ENCODE measurements around the gene TMEM126B.

Gene TMEM126B

DNA sequence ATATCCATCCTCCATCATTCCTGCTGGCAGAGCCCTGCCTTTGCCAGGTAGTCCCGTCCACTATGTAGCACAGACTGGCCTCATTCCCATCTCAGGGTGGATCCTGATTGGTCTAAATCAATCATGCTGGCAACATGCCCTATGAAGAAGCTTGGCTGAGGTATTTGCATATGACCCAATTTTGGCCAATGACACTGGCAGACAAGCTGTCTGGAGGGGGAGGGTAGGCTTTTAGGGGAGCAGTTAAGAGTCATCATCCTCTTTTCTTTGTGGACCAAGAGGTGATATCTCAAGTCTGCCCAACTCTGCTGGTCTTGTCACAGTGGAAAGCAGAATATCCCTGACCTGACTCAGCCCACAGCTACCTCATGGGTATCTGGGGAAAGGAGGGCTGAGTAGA lies 52.5 kb downstream of the TMEM126B start:
- Histone ChIP-seq H3K79me2 (ENCODE audit: insufficient read depth, low read length) (no peaks in the 10 kb centered on the region), H3K9ac (ENCODE audit: low read depth, low read length, poor library complexity, severe bottlenecking) (no peak overlapping the region), H3K4me2 (ENCODE audit: low read depth, low read length, poor library complexity, severe bottlenecking) (no peak overlapping the region), H3K4me3 (ENCODE audit: low read length, poor library complexity, severe bottlenecking) (no peak overlapping the region), H3K9me2 (replicated peaks; ENCODE audit: low read depth, low read length) (no peaks in the 10 kb centered on the region), H3K9me3 (ENCODE audit: insufficient read depth, low read depth, low read length) (no peaks in the 10 kb centered on the region), H3K4me1 (ENCODE audit: insufficient read depth, low read length, poor library complexity, severe bottlenecking) (no peaks in the 10 kb centered on the region), H3K36me3 (ENCODE audit: insufficient read depth, low read length) (no peaks in the 10 kb centered on the region), H4K20me1 (ENCODE audit: insufficient read depth, low read length, poor library complexity, severe bottlenecking) (no peaks in the 10 kb centered on the region), H3F3A (ENCODE audit: low read depth) (no peaks in the 10 kb centered on the region), H3K27me3 (ENCODE audit: insufficient read depth, low read length, poor library complexity, severe bottlenecking) (peaks cover 11% of the 10 kb centered on the region), H2AFZ (ENCODE audit: low read length) (no peak overlapping the region)
- TF ChIP-seq, protein P1, sequence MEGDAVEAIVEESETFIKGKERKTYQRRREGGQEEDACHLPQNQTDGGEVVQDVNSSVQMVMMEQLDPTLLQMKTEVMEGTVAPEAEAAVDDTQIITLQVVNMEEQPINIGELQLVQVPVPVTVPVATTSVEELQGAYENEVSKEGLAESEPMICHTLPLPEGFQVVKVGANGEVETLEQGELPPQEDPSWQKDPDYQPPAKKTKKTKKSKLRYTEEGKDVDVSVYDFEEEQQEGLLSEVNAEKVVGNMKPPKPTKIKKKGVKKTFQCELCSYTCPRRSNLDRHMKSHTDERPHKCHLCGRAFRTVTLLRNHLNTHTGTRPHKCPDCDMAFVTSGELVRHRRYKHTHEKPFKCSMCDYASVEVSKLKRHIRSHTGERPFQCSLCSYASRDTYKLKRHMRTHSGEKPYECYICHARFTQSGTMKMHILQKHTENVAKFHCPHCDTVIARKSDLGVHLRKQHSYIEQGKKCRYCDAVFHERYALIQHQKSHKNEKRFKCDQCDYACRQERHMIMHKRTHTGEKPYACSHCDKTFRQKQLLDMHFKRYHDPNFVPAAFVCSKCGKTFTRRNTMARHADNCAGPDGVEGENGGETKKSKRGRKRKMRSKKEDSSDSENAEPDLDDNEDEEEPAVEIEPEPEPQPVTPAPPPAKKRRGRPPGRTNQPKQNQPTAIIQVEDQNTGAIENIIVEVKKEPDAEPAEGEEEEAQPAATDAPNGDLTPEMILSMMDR (conservative IDR thresholded peaks at IDR 0.05; ENCODE audit: low read length): no peak
- no peak for TF ChIP-seq EZH2phosphoT487 (IDR thresholded peaks at IDR 0.05; ENCODE audit: borderline replicate concordance)

DNA sequence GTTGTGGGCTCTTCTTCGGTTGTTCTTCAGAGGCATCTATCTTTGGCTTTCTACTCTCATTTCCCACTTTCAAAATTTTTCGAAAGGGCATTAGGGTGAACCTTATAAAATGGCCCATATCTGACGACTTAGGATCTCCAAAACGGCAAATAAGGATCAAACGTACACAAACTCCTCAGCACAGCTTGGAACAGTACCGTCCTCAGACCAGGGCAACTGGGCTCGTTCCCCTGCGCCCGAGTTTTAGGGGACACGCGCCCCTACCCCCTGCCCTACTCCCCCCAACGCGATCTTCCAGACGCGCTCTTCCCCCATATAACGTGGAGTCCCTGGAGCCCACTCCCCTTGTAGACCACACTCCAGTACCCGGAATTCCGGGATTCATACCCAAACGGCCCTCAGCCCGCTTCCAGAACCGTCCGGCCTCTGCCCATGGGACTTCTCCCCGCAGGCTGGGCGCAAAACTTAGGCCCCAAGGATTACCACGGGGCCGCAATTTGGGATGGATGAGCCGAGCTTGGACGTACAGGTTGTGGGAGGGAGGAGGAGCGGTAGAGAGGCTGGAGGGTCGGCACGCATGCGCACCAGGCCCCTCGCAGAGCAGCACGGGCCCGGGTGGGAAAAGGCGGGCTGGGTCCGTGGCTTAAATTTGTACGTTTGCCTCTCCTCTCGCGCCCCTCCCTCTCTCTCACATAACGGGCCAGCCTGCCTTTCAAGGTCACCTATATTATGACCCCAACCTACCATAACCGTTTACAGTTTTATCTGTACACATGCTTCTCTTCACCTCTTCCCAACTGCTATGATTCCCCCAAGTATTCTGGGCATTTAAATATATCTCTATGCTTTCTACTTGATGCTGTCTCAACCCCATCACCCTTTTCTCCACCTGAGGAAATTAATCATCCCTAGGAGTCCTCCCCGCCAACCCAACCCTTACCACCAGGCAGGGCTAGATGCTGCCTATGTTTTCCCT lies 54.2 kb downstream of the TMEM126B start:
- no peak overlapping the region for H3K4me2 ChIP-seq (ENCODE audit: low read depth, low read length, poor library complexity, severe bottlenecking)

DNA sequence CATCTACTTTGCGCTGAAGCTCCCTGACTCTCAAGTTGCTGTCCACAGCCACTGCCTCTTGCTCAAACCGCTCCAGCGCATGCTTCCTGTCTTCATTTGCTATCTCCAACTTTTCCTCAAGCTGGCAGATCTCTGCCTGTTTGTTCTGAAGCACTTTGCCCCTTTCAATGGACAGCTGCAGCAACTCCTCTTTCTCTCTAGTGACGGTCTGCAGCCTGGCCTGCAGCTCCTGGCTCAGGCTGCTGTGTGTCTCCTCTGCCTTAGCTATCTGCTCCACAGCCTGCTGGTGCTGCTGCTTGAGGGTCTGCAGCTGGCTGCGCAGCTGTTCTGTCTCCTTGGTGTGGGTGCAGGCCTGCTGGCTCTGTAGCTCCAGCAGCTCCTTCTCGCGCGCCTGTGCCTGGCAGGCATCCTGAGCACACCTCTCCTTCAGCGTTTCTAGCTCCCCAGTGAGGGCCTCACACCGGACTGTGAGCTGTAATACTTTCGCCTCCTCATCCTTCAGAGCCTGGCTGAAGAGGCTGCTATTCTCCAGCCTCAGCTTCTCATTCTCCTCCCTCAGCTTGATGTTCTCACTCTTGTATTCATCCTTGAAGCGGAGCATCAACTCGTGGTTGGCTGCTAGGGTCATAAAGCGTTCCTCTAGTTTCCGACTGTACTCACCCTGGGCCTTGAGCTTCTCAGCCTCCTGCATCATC lies 56.9 kb downstream of the TMEM126B start:
- TF ChIP-seq EZH2phosphoT487 (IDR thresholded peaks at IDR 0.05; ENCODE audit: borderline replicate concordance): no peak
- TF ChIP-seq, protein P1 (conservative IDR thresholded peaks at IDR 0.05; ENCODE audit: low read length): no peak
- Histone ChIP-seq H3F3A (ENCODE audit: low read depth) (no peaks in the 10 kb centered on the region), H3K9me2 (replicated peaks; ENCODE audit: low read depth, low read length) (no peaks in the 10 kb centered on the region), H2AFZ (ENCODE audit: low read length) (0 out of 2 replicates have a peak overlapping the region, but pooled peaks have one; percentile 38), H4K20me1 (ENCODE audit: insufficient read depth, low read length, poor library complexity, severe bottlenecking) (no peaks in the 10 kb centered on the region), H3K4me2 (ENCODE audit: low read depth, low read length, poor library complexity, severe bottlenecking) (no peak overlapping the region), H3K9me3 (ENCODE audit: insufficient read depth, low read depth, low read length) (no peaks in the 10 kb centered on the region), H3K79me2 (ENCODE audit: insufficient read depth, low read length) (no peaks in the 10 kb centered on the region), H3K36me3 (ENCODE audit: insufficient read depth, low read length) (no peaks in the 10 kb centered on the region), H3K4me1 (ENCODE audit: insufficient read depth, low read length, poor library complexity, severe bottlenecking) (no peaks in the 10 kb centered on the region), H3K4me3 (ENCODE audit: low read length, poor library complexity, severe bottlenecking) (no peak overlapping the region), H3K9ac (ENCODE audit: low read depth, low read length, poor library complexity, severe bottlenecking) (no peak overlapping the region), H3K27me3 (ENCODE audit: insufficient read depth, low read length, poor library complexity, severe bottlenecking) (peaks cover 4% of the 10 kb centered on the region)

More for the DNA sequence above, 54.2 kb downstream of the TMEM126B start:
- no peaks in the 10 kb centered on the region for H3F3A ChIP-seq (ENCODE audit: low read depth)
- no peaks in the 10 kb centered on the region for H3K79me2 ChIP-seq (ENCODE audit: insufficient read depth, low read length)
- no peaks in the 10 kb centered on the region for H3K4me1 ChIP-seq (ENCODE audit: insufficient read depth, low read length, poor library complexity, severe bottlenecking)
- peaks cover 11% of the 10 kb centered on the region for H3K27me3 ChIP-seq (ENCODE audit: insufficient read depth, low read length, poor library complexity, severe bottlenecking)
- TF ChIP-seq, protein P1 (conservative IDR thresholded peaks at IDR 0.05; ENCODE audit: low read length): no peak
- TF ChIP-seq EZH2phosphoT487 (IDR thresholded peaks at IDR 0.05; ENCODE audit: borderline replicate concordance): no peak
- no peaks in the 10 kb centered on the region for H4K20me1 ChIP-seq (ENCODE audit: insufficient read depth, low read length, poor library complexity, severe bottlenecking)
- H3K9me2 ChIP-seq (replicated peaks; ENCODE audit: low read depth, low read length): no peaks in the 10 kb centered on the region
- H3K9ac ChIP-seq (ENCODE audit: low read depth, low read length, poor library complexity, severe bottlenecking): no peak overlapping the region
- H3K36me3 ChIP-seq (ENCODE audit: insufficient read depth, low read length): no peaks in the 10 kb centered on the region
- H3K9me3 ChIP-seq (ENCODE audit: insufficient read depth, low read depth, low read length): no peaks in the 10 kb centered on the region
- no peak overlapping the region for H2AFZ ChIP-seq (ENCODE audit: low read length)
- H3K4me3 ChIP-seq (ENCODE audit: low read length, poor library complexity, severe bottlenecking): no peak overlapping the region
